SK-MEL-5 (cell line): ENCODE results near the gene MARCHF7. TPM values are rescaled to one million over a fixed set of nuclear protein-coding genes. Genes with fewer than 3 reads are reported as not detected.
"Not testable (repeated sequence)": the region's sequence is repeated elsewhere in the genome, so short reads cannot be mapped to it uniquely, and the experiment has no call there.

Source experiments
- DNase-seq: peaks from one replicate; pipeline ENCODE4 v3.0.0-alpha.2; 2016; ENCODE audit warnings: low read depth, low spot score
- in situ Hi-C: cut with HindIII; loops from 2 replicates; pipeline ENCODE4 v1.10.0; 2016; ENCODE audit warnings: low sequenced_read_pairs, high pct_unique_total_duplicates, low pct_unique_long_range_greater_than_20kb
- total RNA-seq: library from RNA; depleted of rRNA; stranded (reverse); fragments of >200 nt; shearing (Covaris generic); gene quantifications from 2 replicates; pipeline ENCODE4 v1.2.3, GENCODE V29; 2014

MARCHF7 gene
- total RNA-seq, 1 experiment from 2014 or later, result 81.9 TPM

- no peak for DNase-seq
- in situ Hi-C loops, result loop anchor here (25.0 kb wide), 1 partner anchor 102 kb away; the partner anchor contains the start of gene BAZ2B
Observed at GRCh38 chr2:159714247-159714930, 2.1 kb downstream of the MARCHF7 start.

- in situ Hi-C loops, result loop anchor here (25.0 kb wide), 1 partner anchor 103 kb away; the partner anchor contains the start of gene BAZ2B
- no peak for DNase-seq
Observed at GRCh38 chr2:159715451-159715850, 3.1 kb downstream of the MARCHF7 start.

GRCh38 chr2:159716409-159716808 lies 4.1 kb downstream of the MARCHF7 start:
- not testable (repeated sequence) for DNase-seq
- in situ Hi-C loops, result loop anchor here (25.0 kb wide), 1 partner anchor 104 kb away; the partner anchor contains the start of gene BAZ2B

- in situ Hi-C loops, result loop anchor here (25.0 kb wide), 1 partner anchor 105 kb away; the partner anchor contains the start of gene BAZ2B
Observed at GRCh38 chr2:159716857-159717256, 4.6 kb downstream of the MARCHF7 start.

GRCh38 chr2:159720676-159721075 lies 8.4 kb downstream of the MARCHF7 start:
- no peak for DNase-seq
- in situ Hi-C loops, result loop anchor here (25.0 kb wide), 1 partner anchor 108 kb away; the partner anchor contains the start of gene BAZ2B

More at GRCh38 chr2:159716857-159717256, 4.6 kb downstream of the MARCHF7 start:
- no peak for DNase-seq

- no peak for DNase-seq
- in situ Hi-C loops, result loop anchor here (25.0 kb wide), 1 partner anchor 110 kb away; the partner anchor contains the start of gene BAZ2B
Observed at GRCh38 chr2:159722580-159722979, 10.3 kb downstream of the MARCHF7 start.

- in situ Hi-C loops, result loop anchor here (25.0 kb wide), 1 partner anchor 113 kb away; the partner anchor contains the start of gene BAZ2B
- DNase-seq, result not testable (repeated sequence)
Observed at GRCh38 chr2:159724795-159725572, 12.7 kb downstream of the MARCHF7 start.

GRCh38 chr2:159725713-159726112 lies 13.4 kb downstream of the MARCHF7 start:
- DNase-seq, result no peak
- in situ Hi-C loops, result no loop called here

GRCh38 chr2:159728629-159729028 lies 16.3 kb downstream of the MARCHF7 start:
- in situ Hi-C loops, result no loop called here
- DNase-seq, result no peak

GRCh38 chr2:159735648-159736047 lies 23.3 kb downstream of the MARCHF7 start:
- no peak for DNase-seq
- in situ Hi-C loops, result no loop called here

GRCh38 chr2:159736048-159736447 lies 23.7 kb downstream of the MARCHF7 start:
- no peak for DNase-seq
- in situ Hi-C loops, result no loop called here

- in situ Hi-C loops, result no loop called here
- DNase-seq, result no peak
Observed at GRCh38 chr2:159737292-159737916, 25.1 kb downstream of the MARCHF7 start.

GRCh38 chr2:159737917-159738296 lies 25.6 kb downstream of the MARCHF7 start:
- DNase-seq, result no peak
- in situ Hi-C loops, result no loop called here

GRCh38 chr2:159738509-159739390 lies 26.4 kb downstream of the MARCHF7 start:
- DNase-seq, result no peak
- in situ Hi-C loops, result no loop called here

- DNase-seq, result peak; percentile 60
- in situ Hi-C loops, result no loop called here
Observed at GRCh38 chr2:159742846-159743245, 30.5 kb downstream of the MARCHF7 start.

- in situ Hi-C loops, result no loop called here
- DNase-seq, result peak; percentile 29
Observed at GRCh38 chr2:159744363-159744762, 32.1 kb downstream of the MARCHF7 start.

GRCh38 chr2:159745237-159745636 lies 32.9 kb downstream of the MARCHF7 start:
- DNase-seq, in situ Hi-C loops: not testable (repeated sequence)
